GM12875 (cell line): ENCODE data around the gene ZDHHC5.

Experiments
- H3K4me3 ChIP-seq: one replicate; pipeline ENCODE4 v1.5.1; 2011; ENCODE audit warnings: low read depth, low read length, control low read depth
- CTCF ChIP-seq: IDR thresholded peaks from 2 replicates; pipeline ENCODE4 v1.5.1; 2011; ENCODE audit warnings: low read depth, mild to moderate bottlenecking, control low read depth, inconsistent platforms, low read length, moderate library complexity, borderline replicate concordance; ENCODE audit not compliant: insufficient read depth

ZDHHC5 gene

GRCh38 chr11:57644748-57645688, 22.9 kb upstream of the ZDHHC5 start:
- peak; percentile 86 for TF ChIP-seq CTCF
- no peak overlapping the region for H3K4me3 ChIP-seq

- H3K4me3 ChIP-seq, result no peak overlapping the region
- TF ChIP-seq CTCF, result no peak
Measured at GRCh38 chr11:57645689-57646085, 22.2 kb upstream of the ZDHHC5 start.

- no peak overlapping the region for H3K4me3 ChIP-seq
- TF ChIP-seq CTCF, result no peak
Measured at GRCh38 chr11:57646194-57646798, 21.6 kb upstream of the ZDHHC5 start.

- TF ChIP-seq CTCF, result no peak
- no peak overlapping the region for H3K4me3 ChIP-seq
Measured at GRCh38 chr11:57646799-57647303, 21.1 kb upstream of the ZDHHC5 start.

GRCh38 chr11:57647372-57647771, 20.5 kb upstream of the ZDHHC5 start:
- no peak for TF ChIP-seq CTCF
- no peak overlapping the region for H3K4me3 ChIP-seq

- TF ChIP-seq CTCF, result no peak
- no peak overlapping the region for H3K4me3 ChIP-seq
Measured at GRCh38 chr11:57647960-57648800, 19.7 kb upstream of the ZDHHC5 start.
